Measurements from ENCODE around the gene ZNF286A.
"Not testable (repeated sequence)": the region's sequence is repeated elsewhere in the genome, so short reads cannot be mapped to it uniquely, and the experiment has no call there.

Gene ZNF286A

DNA sequence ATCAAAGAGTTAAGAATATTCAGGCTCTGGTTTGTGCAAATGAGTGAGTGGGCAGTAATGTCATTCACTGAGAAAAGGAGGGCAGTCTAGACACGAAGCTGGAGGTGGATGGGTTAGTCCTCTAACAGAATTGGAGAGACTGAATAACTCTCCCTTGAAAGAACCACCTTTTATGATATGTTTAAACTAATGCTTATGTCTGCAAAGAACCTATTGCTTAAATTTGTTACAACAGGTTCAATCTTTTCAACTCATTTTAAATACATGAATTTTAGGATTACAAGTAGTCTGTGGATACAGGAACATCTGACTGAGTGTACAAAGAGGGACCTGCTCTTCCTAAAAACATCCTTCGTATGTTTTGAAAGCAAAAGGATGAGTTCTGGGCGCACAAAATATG is 585 bp upstream of the ZNF286A start:
- Histone ChIP-seq H3K4me3 (ENCODE audit: low read length in 2 of 2) (peak overlapping the region; percentile 71 to 80), H3K9ac (ENCODE audit: low read length in 2 of 2) (peak overlapping the region; percentile 29 to 76)
- H3K27ac ChIP-seq (ENCODE audit: low read length); H3K36me3 ChIP-seq (ENCODE audit: control insufficient read depth in 2 of 2, insufficient read depth in 2 of 2, low read length in 2 of 2); H3K9me3 ChIP-seq (ENCODE audit: control insufficient read depth in 2 of 2, low read length in 2 of 2); H3K27me3 ChIP-seq (ENCODE audit: control insufficient read depth in 1 of 2, insufficient read depth in 2 of 2, low read length in 2 of 2); H3K4me1 ChIP-seq (ENCODE audit: control insufficient read depth, insufficient read depth, low read length): not testable (repeated sequence)

GRCh38 chr17:15699937-15700336 is 385 bp downstream of the ZNF286A start:
- peak overlapping the region in 1 of 2 donors; percentile 67 for H3K9ac ChIP-seq (ENCODE audit: low read length in 2 of 2)
- not testable (repeated sequence) for H3K9me3 ChIP-seq (ENCODE audit: control insufficient read depth in 2 of 2, low read length in 2 of 2); H3K36me3 ChIP-seq (ENCODE audit: control insufficient read depth in 2 of 2, insufficient read depth in 2 of 2, low read length in 2 of 2); H3K27ac ChIP-seq (ENCODE audit: low read length); H3K27me3 ChIP-seq (ENCODE audit: control insufficient read depth in 1 of 2, insufficient read depth in 2 of 2, low read length in 2 of 2); H3K4me1 ChIP-seq (ENCODE audit: control insufficient read depth, insufficient read depth, low read length)
- peak overlapping the region; percentile 71 to 80 for H3K4me3 ChIP-seq (ENCODE audit: low read length in 2 of 2)

GRCh38 chr17:15704239-15704638 is 4.7 kb downstream of the ZNF286A start:
- H3K9ac ChIP-seq (ENCODE audit: low read length in 2 of 2); H3K9me3 ChIP-seq (ENCODE audit: control insufficient read depth in 2 of 2, low read length in 2 of 2); H3K27ac ChIP-seq (ENCODE audit: low read length); H3K4me1 ChIP-seq (ENCODE audit: control insufficient read depth, insufficient read depth, low read length); H3K4me3 ChIP-seq (ENCODE audit: low read length in 2 of 2); H3K27me3 ChIP-seq (ENCODE audit: control insufficient read depth in 1 of 2, insufficient read depth in 2 of 2, low read length in 2 of 2): not testable (repeated sequence)
- peaks cover 9 to 11% of the 10 kb centered on the region in 2 donors for H3K36me3 ChIP-seq (ENCODE audit: control insufficient read depth in 2 of 2, insufficient read depth in 2 of 2, low read length in 2 of 2)

DNA sequence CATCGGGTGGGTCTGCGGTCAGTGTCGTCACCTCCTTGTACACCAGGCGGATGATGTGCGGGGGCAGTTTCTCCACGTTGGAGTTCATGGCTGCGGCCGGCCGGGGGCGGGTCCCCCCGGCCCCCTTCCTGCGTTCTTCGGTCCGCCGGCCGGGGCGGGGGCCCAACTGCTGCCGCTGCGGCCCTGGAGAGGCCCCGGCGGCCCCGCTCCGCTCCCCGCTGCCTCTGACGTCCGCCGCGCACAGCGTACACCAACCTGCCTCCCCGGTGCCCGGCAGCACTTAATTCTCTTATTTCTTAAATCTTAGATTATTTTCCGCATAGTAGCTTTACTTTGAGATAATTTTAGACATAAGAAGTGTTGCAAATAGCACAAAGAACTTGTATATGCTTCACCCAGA is 5.3 kb downstream of the ZNF286A start:
- H3K27me3 ChIP-seq (ENCODE audit: control insufficient read depth in 1 of 2, insufficient read depth in 2 of 2, low read length in 2 of 2); H3K9ac ChIP-seq (ENCODE audit: low read length in 2 of 2); H3K9me3 ChIP-seq (ENCODE audit: control insufficient read depth in 2 of 2, low read length in 2 of 2); H3K27ac ChIP-seq (ENCODE audit: low read length); H3K4me1 ChIP-seq (ENCODE audit: control insufficient read depth, insufficient read depth, low read length); H3K4me3 ChIP-seq (ENCODE audit: low read length in 2 of 2): not testable (repeated sequence)
- H3K36me3 ChIP-seq (ENCODE audit: control insufficient read depth in 2 of 2, insufficient read depth in 2 of 2, low read length in 2 of 2): peaks cover 9 to 11% of the 10 kb centered on the region in 2 donors

GRCh38 chr17:15708879-15709278 is 9.3 kb downstream of the ZNF286A start:
- not testable (repeated sequence) for H3K9ac ChIP-seq (ENCODE audit: low read length in 2 of 2); H3K4me3 ChIP-seq (ENCODE audit: low read length in 2 of 2); H3K27ac ChIP-seq (ENCODE audit: low read length); H3K4me1 ChIP-seq (ENCODE audit: control insufficient read depth, insufficient read depth, low read length); H3K9me3 ChIP-seq (ENCODE audit: control insufficient read depth in 2 of 2, low read length in 2 of 2); H3K27me3 ChIP-seq (ENCODE audit: control insufficient read depth in 1 of 2, insufficient read depth in 2 of 2, low read length in 2 of 2)
- H3K36me3 ChIP-seq (ENCODE audit: control insufficient read depth in 2 of 2, insufficient read depth in 2 of 2, low read length in 2 of 2): peaks cover 9 to 11% of the 10 kb centered on the region in 2 donors

- H3K4me1 ChIP-seq (ENCODE audit: control insufficient read depth, insufficient read depth, low read length); H3K27me3 ChIP-seq (ENCODE audit: control insufficient read depth in 1 of 2, insufficient read depth in 2 of 2, low read length in 2 of 2); H3K9me3 ChIP-seq (ENCODE audit: control insufficient read depth in 2 of 2, low read length in 2 of 2); H3K9ac ChIP-seq (ENCODE audit: low read length in 2 of 2); H3K27ac ChIP-seq (ENCODE audit: low read length); H3K36me3 ChIP-seq (ENCODE audit: control insufficient read depth in 2 of 2, insufficient read depth in 2 of 2, low read length in 2 of 2): not testable (repeated sequence)
- peak overlapping the region in 1 of 2 donors; percentile 25 for H3K4me3 ChIP-seq (ENCODE audit: low read length in 2 of 2)
These were observed 17.3 kb downstream of the ZNF286A start for GRCh38 chr17:15716601-15717563.

GRCh38 chr17:15730535-15730934 is 31.0 kb downstream of the ZNF286A start:
- not testable (repeated sequence) for H3K27me3 ChIP-seq (ENCODE audit: control insufficient read depth in 1 of 2, insufficient read depth in 2 of 2, low read length in 2 of 2); H3K4me1 ChIP-seq (ENCODE audit: control insufficient read depth, insufficient read depth, low read length); H3K4me3 ChIP-seq (ENCODE audit: low read length in 2 of 2); H3K9me3 ChIP-seq (ENCODE audit: control insufficient read depth in 2 of 2, low read length in 2 of 2); H3K27ac ChIP-seq (ENCODE audit: low read length); H3K36me3 ChIP-seq (ENCODE audit: control insufficient read depth in 2 of 2, insufficient read depth in 2 of 2, low read length in 2 of 2); H3K9ac ChIP-seq (ENCODE audit: low read length in 2 of 2)

DNA sequence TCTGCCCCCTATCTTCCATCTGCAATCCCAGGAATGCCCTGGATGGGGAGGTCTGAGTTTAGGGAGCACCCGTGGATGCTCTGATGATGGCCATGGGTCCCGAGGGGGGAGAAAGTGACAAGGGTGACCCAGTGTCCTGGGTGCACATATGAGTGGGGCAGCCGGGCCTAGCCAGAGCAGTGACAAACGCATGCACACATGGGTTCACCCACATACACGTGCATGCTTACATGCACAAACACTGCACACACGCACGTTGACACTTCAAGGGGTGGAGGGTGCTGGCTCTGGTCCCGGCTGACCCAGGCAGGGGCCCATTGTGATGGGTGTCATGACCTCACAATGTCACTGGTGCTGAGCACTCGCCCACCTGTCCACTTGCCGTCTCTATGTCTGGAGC is 32.3 kb downstream of the ZNF286A start, which contains the start of gene TBC1D26:
TBC1D26 (plus strand) TSS at position 384 of the 400 bp plus-strand sequence. CDS start 3,066 bp downstream, outside the sequence.
- not testable (repeated sequence) for H3K27me3 ChIP-seq (ENCODE audit: control insufficient read depth in 1 of 2, insufficient read depth in 2 of 2, low read length in 2 of 2); H3K36me3 ChIP-seq (ENCODE audit: control insufficient read depth in 2 of 2, insufficient read depth in 2 of 2, low read length in 2 of 2); H3K9me3 ChIP-seq (ENCODE audit: control insufficient read depth in 2 of 2, low read length in 2 of 2); H3K27ac ChIP-seq (ENCODE audit: low read length); H3K4me3 ChIP-seq (ENCODE audit: low read length in 2 of 2); H3K9ac ChIP-seq (ENCODE audit: low read length in 2 of 2); H3K4me1 ChIP-seq (ENCODE audit: control insufficient read depth, insufficient read depth, low read length)

GRCh38 chr17:15733174-15733789 is 33.7 kb downstream of the ZNF286A start:
- H3K4me1 ChIP-seq (ENCODE audit: control insufficient read depth, insufficient read depth, low read length); H3K9ac ChIP-seq (ENCODE audit: low read length in 2 of 2); H3K27me3 ChIP-seq (ENCODE audit: control insufficient read depth in 1 of 2, insufficient read depth in 2 of 2, low read length in 2 of 2); H3K36me3 ChIP-seq (ENCODE audit: control insufficient read depth in 2 of 2, insufficient read depth in 2 of 2, low read length in 2 of 2); H3K4me3 ChIP-seq (ENCODE audit: low read length in 2 of 2); H3K9me3 ChIP-seq (ENCODE audit: control insufficient read depth in 2 of 2, low read length in 2 of 2); H3K27ac ChIP-seq (ENCODE audit: low read length): not testable (repeated sequence)

GRCh38 chr17:15736578-15736977 is 37.0 kb downstream of the ZNF286A start:
- H3K36me3 ChIP-seq (ENCODE audit: control insufficient read depth in 2 of 2, insufficient read depth in 2 of 2, low read length in 2 of 2); H3K4me1 ChIP-seq (ENCODE audit: control insufficient read depth, insufficient read depth, low read length); H3K27ac ChIP-seq (ENCODE audit: low read length); H3K27me3 ChIP-seq (ENCODE audit: control insufficient read depth in 1 of 2, insufficient read depth in 2 of 2, low read length in 2 of 2); H3K9me3 ChIP-seq (ENCODE audit: control insufficient read depth in 2 of 2, low read length in 2 of 2); H3K4me3 ChIP-seq (ENCODE audit: low read length in 2 of 2); H3K9ac ChIP-seq (ENCODE audit: low read length in 2 of 2): not testable (repeated sequence)

GRCh38 chr17:15738066-15738465 is 38.5 kb downstream of the ZNF286A start:
- no peaks in the 10 kb centered on the region for H3K4me1 ChIP-seq (ENCODE audit: control insufficient read depth, insufficient read depth, low read length)
- H3K9me3 ChIP-seq (ENCODE audit: control insufficient read depth in 2 of 2, low read length in 2 of 2): no peaks in the 10 kb centered on the region
- no peak overlapping the region for H3K4me3 ChIP-seq (ENCODE audit: low read length in 2 of 2)
- H3K27me3 ChIP-seq (ENCODE audit: control insufficient read depth in 1 of 2, insufficient read depth in 2 of 2, low read length in 2 of 2): no peaks in the 10 kb centered on the region
- H3K36me3 ChIP-seq (ENCODE audit: control insufficient read depth in 2 of 2, insufficient read depth in 2 of 2, low read length in 2 of 2): no peaks in the 10 kb centered on the region
- H3K27ac ChIP-seq (ENCODE audit: low read length): no peak overlapping the region
- H3K9ac ChIP-seq (ENCODE audit: low read length in 2 of 2): no peak overlapping the region
